Nephron (organoid): ENCODE measurements around the gene C2orf72.
A peak's percentile ranks its signal among the peaks of the same experiment; 100 is the strongest.

Experiments used
- H3K27ac Mint-ChIP-seq, 3 experiments: 2 replicates each; pipeline ENCODE4 v1.8.0; 2020; ENCODE audit warnings: mixed read lengths in 3 of 3, mild to moderate bottlenecking in 2 of 3, moderate library complexity in 1 of 3
- H3K27me3 Mint-ChIP-seq: 2 replicates; pipeline ENCODE4 v1.8.0; 2021; ENCODE audit warnings: low read depth, mild to moderate bottlenecking, moderate library complexity, mixed read lengths
- H3K36me3 Mint-ChIP-seq: 2 replicates; pipeline ENCODE4 v1.8.0; 2020; ENCODE audit warnings: low read depth, mixed read lengths
- H3K4me1 Mint-ChIP-seq: 2 replicates; pipeline ENCODE4 v1.8.0; 2020; ENCODE audit warnings: mixed read lengths
- H3K4me3 Mint-ChIP-seq, 3 experiments: 2 replicates each; pipeline ENCODE4 v1.8.0; 2020; ENCODE audit warnings: mild to moderate bottlenecking in 3 of 3, mixed read lengths in 3 of 3, moderate library complexity in 2 of 3
- H3K9me3 Mint-ChIP-seq: 2 replicates; pipeline ENCODE4 v1.8.0; 2020; ENCODE audit warnings: mixed read lengths
- CTCF ChIP-seq, 3 experiments: fragments of 200-600 bp; sonication (generic); IDR thresholded peaks; one replicate each; pipeline ENCODE4 v1.5.0; 2021; ENCODE audit warnings: antibody characterized with exemption in 3 of 3; ENCODE audit not compliant: unreplicated experiment in 3 of 3

Gene C2orf72

GRCh38 chr2:231037202-231037730, at the start of gene C2orf72:
C2orf72 (plus strand) TSS chr2:231037523; CDS start chr2:231037566, 43 bp downstream.
- H3K27me3 Mint-ChIP-seq: peaks cover 86% of the 10 kb centered on the region
- H3K9me3 Mint-ChIP-seq: no peaks in the 10 kb centered on the region
- H3K36me3 Mint-ChIP-seq: no peaks in the 10 kb centered on the region
- H3K27ac Mint-ChIP-seq: no peak within 1 kb of the TSS
- TF ChIP-seq CTCF (IDR thresholded peaks at IDR 0.05; ENCODE audit: unreplicated experiment in 3 of 3): no peak
- no peaks in the 10 kb centered on the region for H3K4me1 Mint-ChIP-seq
- H3K4me3 Mint-ChIP-seq: peak within 1 kb of the TSS; percentile 76 to 82 (median 80)

- Mint-ChIP-seq H3K27ac (no peak overlapping the region), H3K4me3 (no peak overlapping the region), H3K27me3 (peaks cover 13% of the 10 kb centered on the region), H3K36me3 (no peaks in the 10 kb centered on the region), H3K4me1 (no peaks in the 10 kb centered on the region), H3K9me3 (no peaks in the 10 kb centered on the region)
- TF ChIP-seq CTCF (IDR thresholded peaks at IDR 0.05; ENCODE audit: unreplicated experiment in 3 of 3): no peak
Measured at GRCh38 chr2:230989731-230990130, 47.6 kb upstream of the C2orf72 start.

GRCh38 chr2:230990131-230990898, 47.0 kb upstream of the C2orf72 start:
- Mint-ChIP-seq H3K27ac (no peak overlapping the region), H3K9me3 (no peaks in the 10 kb centered on the region), H3K4me3 (no peak overlapping the region), H3K36me3 (no peaks in the 10 kb centered on the region), H3K4me1 (no peaks in the 10 kb centered on the region), H3K27me3 (peaks cover 11% of the 10 kb centered on the region)
- TF ChIP-seq CTCF (IDR thresholded peaks at IDR 0.05; ENCODE audit: unreplicated experiment in 3 of 3): no peak

- Mint-ChIP-seq H3K27me3 (peaks cover 7% of the 10 kb centered on the region), H3K9me3 (no peaks in the 10 kb centered on the region), H3K36me3 (no peaks in the 10 kb centered on the region), H3K27ac (no peak overlapping the region), H3K4me1 (no peaks in the 10 kb centered on the region), H3K4me3 (no peak overlapping the region)
- TF ChIP-seq CTCF (IDR thresholded peaks at IDR 0.05; ENCODE audit: unreplicated experiment in 3 of 3): no peak
Measured at GRCh38 chr2:230990899-230991150, 46.5 kb upstream of the C2orf72 start.

- no peak overlapping the region for H3K4me3 Mint-ChIP-seq
- no peaks in the 10 kb centered on the region for H3K4me1 Mint-ChIP-seq
- H3K27ac Mint-ChIP-seq: no peak overlapping the region
- H3K36me3 Mint-ChIP-seq: no peaks in the 10 kb centered on the region
- no peaks in the 10 kb centered on the region for H3K9me3 Mint-ChIP-seq
- H3K27me3 Mint-ChIP-seq: peaks cover 6% of the 10 kb centered on the region
- TF ChIP-seq CTCF (IDR thresholded peaks at IDR 0.05; ENCODE audit: unreplicated experiment in 3 of 3): no peak
Measured at GRCh38 chr2:230991598-230991997, 45.7 kb upstream of the C2orf72 start.

GRCh38 chr2:230995821-230996220, 41.5 kb upstream of the C2orf72 start, which contains the start of gene SPATA3:
SPATA3 (plus strand) TSS chr2:230996121; CDS start chr2:230996234, 113 bp downstream.
- Mint-ChIP-seq H3K27ac (no peak within 1 kb of the TSS), H3K4me1 (no peaks in the 10 kb centered on the region), H3K9me3 (no peaks in the 10 kb centered on the region), H3K27me3 (peaks cover 22% of the 10 kb centered on the region), H3K36me3 (no peaks in the 10 kb centered on the region), H3K4me3 (no peak within 1 kb of the TSS)
- no peak for TF ChIP-seq CTCF (IDR thresholded peaks at IDR 0.05; ENCODE audit: unreplicated experiment in 3 of 3)
